ENCODE measurements around the gene SCUBE1.

DNA sequence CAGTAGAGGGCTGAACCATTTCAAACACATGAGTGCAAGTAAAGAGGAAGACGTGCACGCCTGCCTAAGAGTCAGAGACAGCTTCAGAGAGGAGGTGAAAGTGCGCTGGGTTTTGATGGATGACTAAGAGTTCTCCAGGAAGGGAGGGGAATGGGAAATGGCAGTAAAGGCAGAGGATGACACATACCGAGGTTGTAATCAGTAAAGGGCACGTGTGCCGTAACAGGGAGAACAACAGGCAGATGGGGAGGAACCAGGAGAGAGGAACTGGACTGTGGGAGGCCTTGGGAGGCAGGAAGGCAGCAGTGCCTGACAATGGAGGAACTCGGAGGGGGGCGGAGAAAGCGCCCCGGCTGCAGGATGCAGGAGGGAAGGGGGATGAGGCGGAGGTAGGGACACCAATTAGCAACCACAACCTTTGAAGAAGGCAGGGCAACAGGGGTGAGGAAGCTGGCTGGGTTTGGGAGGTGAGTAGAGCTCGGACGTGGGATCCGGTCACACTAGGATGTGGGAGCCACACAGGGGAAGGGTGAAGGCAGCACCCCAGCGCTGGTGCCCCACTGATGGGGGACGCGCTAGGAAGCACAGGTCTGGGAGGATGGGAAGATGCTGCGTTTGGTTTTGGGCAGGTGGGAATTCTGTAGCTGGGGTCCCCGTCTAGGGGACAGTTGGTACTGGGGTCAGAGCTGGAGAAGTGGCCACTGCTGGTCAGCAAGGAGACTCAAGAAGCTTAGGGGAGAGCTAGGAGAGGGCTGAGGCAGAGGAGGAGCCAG, 67.4 kb downstream of the SCUBE1 start:
- TF ChIP-seq, protein P1, sequence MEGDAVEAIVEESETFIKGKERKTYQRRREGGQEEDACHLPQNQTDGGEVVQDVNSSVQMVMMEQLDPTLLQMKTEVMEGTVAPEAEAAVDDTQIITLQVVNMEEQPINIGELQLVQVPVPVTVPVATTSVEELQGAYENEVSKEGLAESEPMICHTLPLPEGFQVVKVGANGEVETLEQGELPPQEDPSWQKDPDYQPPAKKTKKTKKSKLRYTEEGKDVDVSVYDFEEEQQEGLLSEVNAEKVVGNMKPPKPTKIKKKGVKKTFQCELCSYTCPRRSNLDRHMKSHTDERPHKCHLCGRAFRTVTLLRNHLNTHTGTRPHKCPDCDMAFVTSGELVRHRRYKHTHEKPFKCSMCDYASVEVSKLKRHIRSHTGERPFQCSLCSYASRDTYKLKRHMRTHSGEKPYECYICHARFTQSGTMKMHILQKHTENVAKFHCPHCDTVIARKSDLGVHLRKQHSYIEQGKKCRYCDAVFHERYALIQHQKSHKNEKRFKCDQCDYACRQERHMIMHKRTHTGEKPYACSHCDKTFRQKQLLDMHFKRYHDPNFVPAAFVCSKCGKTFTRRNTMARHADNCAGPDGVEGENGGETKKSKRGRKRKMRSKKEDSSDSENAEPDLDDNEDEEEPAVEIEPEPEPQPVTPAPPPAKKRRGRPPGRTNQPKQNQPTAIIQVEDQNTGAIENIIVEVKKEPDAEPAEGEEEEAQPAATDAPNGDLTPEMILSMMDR (IDR thresholded peaks at IDR 0.05), result no peak
- no peak for TF ChIP-seq POLR2A (IDR thresholded peaks at IDR 0.05)

Measured in esophagus squamous epithelium (tissue), 4 donors.